GM13977 (cell line): ENCODE data around the gene TMTC1.

ENCODE experiments used
- DNase-seq: peaks from one replicate; pipeline ENCODE4 v3.0.0; 2012; ENCODE audit warnings: low spot score
- CTCF ChIP-seq: IDR thresholded peaks from 2 replicates; pipeline ENCODE4 v1.5.1; 2012; ENCODE audit warnings: mild to moderate bottlenecking, control low read depth; ENCODE audit not compliant: insufficient read depth; ENCODE audit errors: extremely low read depth, missing control alignments
- in situ Hi-C: fragments of 300-500 bp; cut with MboI; formaldehyde crosslinking; loops from one replicate; pipeline ENCODE4 v1.12.0; 2022; ENCODE audit warnings: low sequenced_read_pairs, low pct_unique_long_range_greater_than_20kb, mixed read lengths, inconsistent platforms; ENCODE audit not compliant: unreplicated experiment

TMTC1 gene

DNA sequence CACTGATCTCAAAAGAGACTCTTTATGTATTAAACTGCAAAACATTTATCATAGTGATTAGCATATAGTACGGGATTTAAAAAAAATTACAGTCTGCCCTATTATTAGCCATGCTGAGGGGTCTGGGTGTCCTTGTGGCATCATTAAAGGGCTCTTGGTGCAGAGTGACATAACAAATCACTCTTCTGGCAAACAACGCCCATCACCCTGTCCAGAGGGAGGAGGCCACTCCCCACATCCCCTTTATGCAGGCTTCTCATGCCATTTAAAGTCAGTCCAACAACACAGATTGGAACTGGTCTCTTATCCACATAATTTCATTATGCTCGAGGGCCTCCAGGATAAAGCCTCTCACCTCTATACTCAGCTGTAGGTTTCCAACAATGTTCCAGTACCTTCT lies 51.1 kb downstream of the TMTC1 start:
- in situ Hi-C loops, result no loop called here
- DNase-seq, result no peak
- TF ChIP-seq CTCF, result no peak

DNA sequence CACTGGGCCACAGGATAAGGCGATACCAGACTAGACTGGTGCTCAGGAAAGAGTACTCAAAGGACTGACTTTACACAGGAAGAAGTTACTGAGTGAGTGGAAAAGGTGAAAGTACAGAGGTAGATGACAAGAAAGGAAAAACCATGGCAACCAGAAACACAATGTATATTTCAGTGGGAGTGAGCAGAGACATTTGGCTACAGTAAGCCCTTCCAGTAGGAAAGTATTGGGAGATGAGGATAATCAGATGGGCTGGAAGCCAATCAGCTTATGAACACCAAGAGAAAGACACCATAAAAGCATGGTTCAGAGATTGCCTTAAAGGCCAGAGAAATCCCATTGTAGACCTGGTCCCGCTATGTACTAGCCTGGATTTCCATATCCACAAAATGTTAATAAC lies 51.6 kb downstream of the TMTC1 start:
- in situ Hi-C loops, result no loop called here
- no peak for DNase-seq

GRCh38 chr12:29731591-29731990 lies 52.2 kb downstream of the TMTC1 start:
- DNase-seq, result no peak
- in situ Hi-C loops, result no loop called here
- no peak for TF ChIP-seq CTCF

More for the DNA sequence above, 51.6 kb downstream of the TMTC1 start:
- TF ChIP-seq CTCF, result no peak

DNA sequence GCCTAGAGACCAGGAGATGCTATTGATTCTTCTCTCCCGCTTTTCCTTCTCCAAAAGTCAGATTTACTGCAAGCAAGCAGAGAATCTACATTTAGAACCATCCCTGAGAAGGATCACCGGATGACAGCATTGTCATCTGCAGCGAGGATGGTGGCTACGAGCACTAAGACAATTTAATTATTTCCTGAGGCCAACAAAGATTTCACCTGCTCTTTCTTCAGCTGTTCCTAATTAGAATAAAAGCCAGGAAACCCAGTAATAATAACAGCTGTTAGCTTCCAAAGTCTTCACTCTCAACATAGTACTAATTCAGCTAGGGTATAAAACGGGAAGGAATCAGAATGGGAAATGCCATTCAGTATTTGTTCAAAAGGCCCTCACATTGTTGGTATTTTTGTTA lies 53.3 kb downstream of the TMTC1 start:
- DNase-seq, result no peak
- no peak for TF ChIP-seq CTCF
- in situ Hi-C loops, result no loop called here

- in situ Hi-C loops, result no loop called here
- TF ChIP-seq CTCF, result no peak
- DNase-seq, result no peak
Measured at GRCh38 chr12:29728030-29728429, 55.7 kb downstream of the TMTC1 start.

DNA sequence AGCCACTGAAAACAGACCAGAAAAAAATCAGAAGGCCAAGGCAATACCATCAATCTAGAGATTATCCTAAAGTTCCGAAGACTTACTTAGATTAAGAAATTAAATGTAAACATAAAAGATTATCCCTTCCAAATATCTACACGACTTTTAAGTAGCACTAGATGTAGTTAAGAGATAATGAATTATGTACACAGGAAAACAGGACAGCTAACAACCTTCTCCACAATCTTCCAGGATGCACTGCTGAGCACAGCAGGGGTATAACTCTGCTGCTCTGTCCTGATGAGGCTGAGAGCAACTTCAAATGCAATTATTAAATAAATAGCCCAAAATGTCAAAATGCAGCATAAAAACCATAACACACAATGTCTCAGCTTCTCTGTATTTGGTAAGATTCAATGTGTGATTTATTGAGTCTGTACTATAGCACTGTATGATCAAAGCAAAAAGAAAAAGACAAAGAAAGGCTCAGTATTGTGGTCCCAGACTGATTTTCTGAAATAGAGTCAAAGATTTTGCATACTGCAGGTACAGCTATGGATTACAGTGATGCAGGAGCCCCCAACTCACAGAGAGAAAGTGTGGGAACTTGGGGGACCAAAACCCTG lies 56.9 kb downstream of the TMTC1 start:
- DNase-seq, result no peak
- TF ChIP-seq CTCF, result no peak
- in situ Hi-C loops, result no loop called here

DNA sequence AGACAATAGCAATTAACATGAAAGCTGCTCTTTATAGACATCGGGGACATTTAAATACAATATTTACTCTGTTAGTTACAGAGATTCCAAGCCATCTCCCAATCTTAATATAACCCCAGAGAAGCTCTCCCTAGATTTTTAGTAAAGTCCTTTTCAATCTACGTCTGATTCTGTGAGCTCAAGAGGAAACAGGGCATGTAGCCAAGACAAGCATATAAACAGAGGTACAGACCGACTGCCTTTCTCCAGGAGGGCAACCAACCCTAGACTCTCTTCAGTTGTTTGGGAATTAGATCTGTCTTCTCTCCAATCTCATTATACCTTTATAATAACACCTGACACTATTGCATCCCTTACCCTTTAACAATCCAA lies 57.4 kb downstream of the TMTC1 start:
- no peak for DNase-seq
- no peak for TF ChIP-seq CTCF
- in situ Hi-C loops, result no loop called here
